ENCODE results near the gene RHOXF2B. TPM values are rescaled to one million over a fixed set of nuclear protein-coding genes. Genes with fewer than 3 reads are reported as not detected.
"Not testable (repeated sequence)": the region's sequence is repeated elsewhere in the genome, so short reads cannot be mapped to it uniquely, and the experiment has no call there.

The RHOXF2B gene
- total RNA-seq, 1 donor = not detected

GRCh38 chrX:120087289-120088017, 10.0 kb upstream of the RHOXF2B start:
- peak overlapping the region; percentile 16 for H3K4me3 ChIP-seq (ENCODE audit: insufficient read depth, low read length)
- peak overlapping the region; percentile 40 for H2AFZ ChIP-seq (ENCODE audit: low read length)
- H3K4me2 ChIP-seq (ENCODE audit: insufficient read depth, low read length) = peak overlapping the region; percentile 59
- H3K79me2 ChIP-seq (ENCODE audit: insufficient read depth, low read length) = no peaks in the 10 kb centered on the region
- no peaks in the 10 kb centered on the region for H3K9me3 ChIP-seq (ENCODE audit: low read depth, low read length)
- DNase-seq (ENCODE audit: insufficient read length, low spot score, missing footprints) = no peak
- no peaks in the 10 kb centered on the region for H3K27me3 ChIP-seq (ENCODE audit: insufficient read depth, low read length)
- H4K20me1 ChIP-seq (ENCODE audit: insufficient read depth, low read length) = no peaks in the 10 kb centered on the region
- H3K36me3 ChIP-seq (ENCODE audit: insufficient read depth, low read length) = no peaks in the 10 kb centered on the region
- no peak overlapping the region for H3K27ac ChIP-seq (ENCODE audit: low read depth, low read length)
- no peaks in the 10 kb centered on the region for H3K4me1 ChIP-seq (ENCODE audit: insufficient read depth, low read length)
- TF ChIP-seq CTCF (IDR thresholded peaks at IDR 0.05; ENCODE audit: extremely low read depth, low read depth, low read length) = no peak

DNA sequence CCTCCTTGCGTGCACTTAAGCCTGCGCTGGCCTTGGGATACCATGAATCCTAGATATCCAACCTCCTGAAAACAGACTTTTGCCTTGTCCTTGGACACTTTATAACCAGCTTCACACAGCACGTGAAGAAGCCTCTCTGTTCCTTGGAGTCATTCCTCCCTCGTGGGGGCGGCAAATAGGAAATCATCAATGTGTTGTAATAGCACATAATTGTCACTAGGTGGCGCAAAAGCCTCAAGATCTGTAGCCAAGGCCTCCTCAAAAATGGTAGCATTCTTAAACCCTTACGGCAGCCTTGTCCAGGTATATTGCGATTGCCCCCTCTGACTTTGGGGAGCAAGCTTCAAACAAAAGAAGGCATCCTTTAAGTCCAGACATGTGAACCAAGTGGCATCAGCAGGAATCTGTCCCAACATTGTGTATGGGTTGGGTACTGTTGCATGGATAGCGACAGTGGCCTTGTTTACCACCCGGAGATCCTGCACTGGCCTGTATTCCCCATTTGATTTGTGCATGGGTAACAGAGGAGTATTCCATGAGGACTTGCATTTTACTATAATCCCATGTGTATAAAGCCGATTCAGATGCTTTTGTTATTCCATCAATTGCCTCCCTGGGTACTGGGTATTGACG, 8.2 kb upstream of the RHOXF2B start:
- not testable (repeated sequence) for H3K9me3 ChIP-seq (ENCODE audit: low read depth, low read length); H3K79me2 ChIP-seq (ENCODE audit: insufficient read depth, low read length); H2AFZ ChIP-seq (ENCODE audit: low read length); H4K20me1 ChIP-seq (ENCODE audit: insufficient read depth, low read length); H3K4me1 ChIP-seq (ENCODE audit: insufficient read depth, low read length); H3K36me3 ChIP-seq (ENCODE audit: insufficient read depth, low read length); DNase-seq (ENCODE audit: insufficient read length, low spot score, missing footprints); H3K27ac ChIP-seq (ENCODE audit: low read depth, low read length); H3K27me3 ChIP-seq (ENCODE audit: insufficient read depth, low read length); H3K4me3 ChIP-seq (ENCODE audit: insufficient read depth, low read length); H3K4me2 ChIP-seq (ENCODE audit: insufficient read depth, low read length)

GRCh38 chrX:120066169-120066568, 11.3 kb downstream of the RHOXF2B start:
- not testable (repeated sequence) for H2AFZ ChIP-seq (ENCODE audit: low read length); H3K27ac ChIP-seq (ENCODE audit: low read depth, low read length); H3K79me2 ChIP-seq (ENCODE audit: insufficient read depth, low read length); DNase-seq (ENCODE audit: insufficient read length, low spot score, missing footprints); H3K4me2 ChIP-seq (ENCODE audit: insufficient read depth, low read length); H3K27me3 ChIP-seq (ENCODE audit: insufficient read depth, low read length); H3K36me3 ChIP-seq (ENCODE audit: insufficient read depth, low read length); H3K4me1 ChIP-seq (ENCODE audit: insufficient read depth, low read length); H3K4me3 ChIP-seq (ENCODE audit: insufficient read depth, low read length); H4K20me1 ChIP-seq (ENCODE audit: insufficient read depth, low read length); H3K9me3 ChIP-seq (ENCODE audit: low read depth, low read length)

- H4K20me1 ChIP-seq (ENCODE audit: insufficient read depth, low read length); H2AFZ ChIP-seq (ENCODE audit: low read length); H3K9me3 ChIP-seq (ENCODE audit: low read depth, low read length); H3K27ac ChIP-seq (ENCODE audit: low read depth, low read length); H3K4me2 ChIP-seq (ENCODE audit: insufficient read depth, low read length); DNase-seq (ENCODE audit: insufficient read length, low spot score, missing footprints); H3K27me3 ChIP-seq (ENCODE audit: insufficient read depth, low read length); H3K36me3 ChIP-seq (ENCODE audit: insufficient read depth, low read length); H3K4me1 ChIP-seq (ENCODE audit: insufficient read depth, low read length); H3K4me3 ChIP-seq (ENCODE audit: insufficient read depth, low read length); H3K79me2 ChIP-seq (ENCODE audit: insufficient read depth, low read length): not testable (repeated sequence)
Observed at GRCh38 chrX:120042712-120043111, 34.8 kb downstream of the RHOXF2B start.

DNA sequence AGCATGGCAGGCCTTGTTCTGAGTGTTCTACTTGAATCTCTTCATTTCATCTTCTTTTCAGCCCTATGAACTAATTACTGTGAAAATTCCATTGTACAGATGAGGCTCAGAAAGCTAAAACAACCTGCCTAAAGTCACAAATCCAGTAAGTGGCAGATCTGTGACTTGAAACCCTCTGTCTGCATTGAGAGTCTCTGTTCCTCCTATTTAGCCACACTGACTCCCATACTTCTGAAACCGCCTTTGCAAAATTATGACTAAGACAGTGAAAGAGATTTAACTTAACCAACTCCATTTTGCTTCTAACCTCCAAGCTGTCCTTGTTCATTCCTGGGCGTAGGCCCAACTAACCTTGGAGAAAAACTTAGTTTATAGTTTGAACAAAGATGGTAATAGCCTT, 35.2 kb downstream of the RHOXF2B start:
- not testable (repeated sequence) for H3K4me3 ChIP-seq (ENCODE audit: insufficient read depth, low read length); H4K20me1 ChIP-seq (ENCODE audit: insufficient read depth, low read length); H3K27ac ChIP-seq (ENCODE audit: low read depth, low read length); H3K79me2 ChIP-seq (ENCODE audit: insufficient read depth, low read length); H3K9me3 ChIP-seq (ENCODE audit: low read depth, low read length); H3K36me3 ChIP-seq (ENCODE audit: insufficient read depth, low read length); DNase-seq (ENCODE audit: insufficient read length, low spot score, missing footprints); H2AFZ ChIP-seq (ENCODE audit: low read length); H3K4me1 ChIP-seq (ENCODE audit: insufficient read depth, low read length); H3K4me2 ChIP-seq (ENCODE audit: insufficient read depth, low read length); H3K27me3 ChIP-seq (ENCODE audit: insufficient read depth, low read length)

DNA sequence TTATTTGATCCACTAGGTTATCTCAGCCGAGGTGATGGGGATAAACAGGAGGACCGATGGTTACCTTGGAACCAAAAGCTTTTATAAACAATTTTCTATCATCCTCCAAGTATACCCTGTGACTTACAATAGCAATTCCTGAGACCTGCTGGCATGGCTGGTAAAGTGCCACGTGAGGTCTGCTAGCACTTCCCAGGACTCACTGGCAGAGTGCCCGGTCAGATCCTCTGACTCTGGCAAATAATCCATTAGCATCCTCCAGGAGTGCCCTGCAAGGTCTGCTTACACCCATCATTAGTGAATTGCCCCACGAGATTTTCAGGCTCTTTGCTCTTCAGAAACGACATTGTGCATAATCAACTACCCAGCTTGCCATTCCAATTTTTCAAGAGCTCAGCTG, 37.3 kb downstream of the RHOXF2B start:
- not testable (repeated sequence) for H4K20me1 ChIP-seq (ENCODE audit: insufficient read depth, low read length); H3K27me3 ChIP-seq (ENCODE audit: insufficient read depth, low read length); DNase-seq (ENCODE audit: insufficient read length, low spot score, missing footprints); H3K9me3 ChIP-seq (ENCODE audit: low read depth, low read length); H3K4me2 ChIP-seq (ENCODE audit: insufficient read depth, low read length); H3K79me2 ChIP-seq (ENCODE audit: insufficient read depth, low read length); H2AFZ ChIP-seq (ENCODE audit: low read length); H3K4me1 ChIP-seq (ENCODE audit: insufficient read depth, low read length); H3K36me3 ChIP-seq (ENCODE audit: insufficient read depth, low read length); H3K27ac ChIP-seq (ENCODE audit: low read depth, low read length); H3K4me3 ChIP-seq (ENCODE audit: insufficient read depth, low read length)

DNA sequence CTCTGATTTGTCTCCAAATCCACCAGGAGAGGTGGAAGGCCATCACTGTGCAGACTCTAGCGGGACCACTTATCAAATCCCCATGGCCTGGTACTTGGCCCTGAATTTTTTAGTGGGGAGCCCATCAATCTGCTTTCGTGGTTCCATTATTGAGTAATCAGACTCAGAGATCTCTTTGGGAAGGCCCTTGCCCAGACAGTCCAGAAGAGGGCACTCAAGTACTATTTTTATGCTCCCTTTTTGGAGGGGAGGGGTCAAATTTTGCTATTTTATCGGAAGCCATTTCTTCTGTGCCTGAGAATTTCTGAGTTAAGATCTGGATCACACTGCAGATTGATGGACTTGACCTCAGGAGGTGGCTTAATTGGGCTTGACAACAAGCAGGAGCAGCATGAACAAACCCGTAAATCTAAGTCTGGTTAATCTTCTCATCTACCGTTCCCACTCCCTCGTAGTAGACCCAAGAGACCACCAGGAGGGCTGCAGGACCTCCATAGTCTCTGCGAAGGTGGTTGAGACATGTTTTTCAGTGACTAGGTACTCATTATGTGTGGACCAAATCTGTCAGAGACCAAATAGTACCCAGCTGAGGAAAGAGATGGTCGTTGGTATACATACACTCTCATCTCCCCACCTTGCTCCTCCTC, 38.3 kb downstream of the RHOXF2B start:
- not testable (repeated sequence) for H3K27me3 ChIP-seq (ENCODE audit: insufficient read depth, low read length); H2AFZ ChIP-seq (ENCODE audit: low read length); DNase-seq (ENCODE audit: insufficient read length, low spot score, missing footprints); H3K79me2 ChIP-seq (ENCODE audit: insufficient read depth, low read length); H3K9me3 ChIP-seq (ENCODE audit: low read depth, low read length); H3K27ac ChIP-seq (ENCODE audit: low read depth, low read length); H3K36me3 ChIP-seq (ENCODE audit: insufficient read depth, low read length); H3K4me2 ChIP-seq (ENCODE audit: insufficient read depth, low read length); H4K20me1 ChIP-seq (ENCODE audit: insufficient read depth, low read length); H3K4me3 ChIP-seq (ENCODE audit: insufficient read depth, low read length); H3K4me1 ChIP-seq (ENCODE audit: insufficient read depth, low read length)
